ENCODE data around the gene R3HCC1L.

Gene R3HCC1L

GRCh38 chr10:98244141-98244540 is 109.7 kb downstream of the R3HCC1L start:
- Histone ChIP-seq H3F3A (ENCODE audit: low read depth) (no peaks in the 10 kb centered on the region), H3K9me3 (ENCODE audit: insufficient read depth, low read depth, low read length) (no peaks in the 10 kb centered on the region), H3K9me2 (replicated peaks; ENCODE audit: low read depth, low read length) (no peaks in the 10 kb centered on the region), H3K36me3 (ENCODE audit: insufficient read depth, low read length) (peaks cover 61% of the 10 kb centered on the region; the same call in 1 of the 2 replicates), H4K20me1 (ENCODE audit: insufficient read depth, low read length, poor library complexity, severe bottlenecking) (no peaks in the 10 kb centered on the region), H3K79me2 (ENCODE audit: insufficient read depth, low read length) (no peaks in the 10 kb centered on the region), H3K4me1 (ENCODE audit: insufficient read depth, low read length, poor library complexity, severe bottlenecking) (no peaks in the 10 kb centered on the region), H3K27me3 (ENCODE audit: insufficient read depth, low read length, poor library complexity, severe bottlenecking) (no peaks in the 10 kb centered on the region), H2AFZ (ENCODE audit: low read length) (no peak overlapping the region), H3K9ac (ENCODE audit: low read depth, low read length, poor library complexity, severe bottlenecking) (no peak overlapping the region), H3K4me3 (ENCODE audit: low read length, poor library complexity, severe bottlenecking) (no peak overlapping the region), H3K4me2 (ENCODE audit: low read depth, low read length, poor library complexity, severe bottlenecking) (no peak overlapping the region)
- TF ChIP-seq, protein P1, sequence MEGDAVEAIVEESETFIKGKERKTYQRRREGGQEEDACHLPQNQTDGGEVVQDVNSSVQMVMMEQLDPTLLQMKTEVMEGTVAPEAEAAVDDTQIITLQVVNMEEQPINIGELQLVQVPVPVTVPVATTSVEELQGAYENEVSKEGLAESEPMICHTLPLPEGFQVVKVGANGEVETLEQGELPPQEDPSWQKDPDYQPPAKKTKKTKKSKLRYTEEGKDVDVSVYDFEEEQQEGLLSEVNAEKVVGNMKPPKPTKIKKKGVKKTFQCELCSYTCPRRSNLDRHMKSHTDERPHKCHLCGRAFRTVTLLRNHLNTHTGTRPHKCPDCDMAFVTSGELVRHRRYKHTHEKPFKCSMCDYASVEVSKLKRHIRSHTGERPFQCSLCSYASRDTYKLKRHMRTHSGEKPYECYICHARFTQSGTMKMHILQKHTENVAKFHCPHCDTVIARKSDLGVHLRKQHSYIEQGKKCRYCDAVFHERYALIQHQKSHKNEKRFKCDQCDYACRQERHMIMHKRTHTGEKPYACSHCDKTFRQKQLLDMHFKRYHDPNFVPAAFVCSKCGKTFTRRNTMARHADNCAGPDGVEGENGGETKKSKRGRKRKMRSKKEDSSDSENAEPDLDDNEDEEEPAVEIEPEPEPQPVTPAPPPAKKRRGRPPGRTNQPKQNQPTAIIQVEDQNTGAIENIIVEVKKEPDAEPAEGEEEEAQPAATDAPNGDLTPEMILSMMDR (conservative IDR thresholded peaks at IDR 0.05; ENCODE audit: low read length) = no peak
- TF ChIP-seq EZH2phosphoT487 (IDR thresholded peaks at IDR 0.05; ENCODE audit: borderline replicate concordance) = no peak

- Histone ChIP-seq H3K4me1 (ENCODE audit: insufficient read depth, low read length, poor library complexity, severe bottlenecking) (no peaks in the 10 kb centered on the region), H3K9ac (ENCODE audit: low read depth, low read length, poor library complexity, severe bottlenecking) (no peak overlapping the region), H3K9me2 (replicated peaks; ENCODE audit: low read depth, low read length) (no peaks in the 10 kb centered on the region), H3F3A (ENCODE audit: low read depth) (no peaks in the 10 kb centered on the region), H3K27me3 (ENCODE audit: insufficient read depth, low read length, poor library complexity, severe bottlenecking) (no peaks in the 10 kb centered on the region), H3K79me2 (ENCODE audit: insufficient read depth, low read length) (no peaks in the 10 kb centered on the region), H4K20me1 (ENCODE audit: insufficient read depth, low read length, poor library complexity, severe bottlenecking) (no peaks in the 10 kb centered on the region), H3K4me2 (ENCODE audit: low read depth, low read length, poor library complexity, severe bottlenecking) (no peak overlapping the region), H3K36me3 (ENCODE audit: insufficient read depth, low read length) (peaks cover 57% of the 10 kb centered on the region; the same call in 1 of the 2 replicates), H3K4me3 (ENCODE audit: low read length, poor library complexity, severe bottlenecking) (no peak overlapping the region), H3K9me3 (ENCODE audit: insufficient read depth, low read depth, low read length) (no peaks in the 10 kb centered on the region), H2AFZ (ENCODE audit: low read length) (no peak overlapping the region)
- TF ChIP-seq EZH2phosphoT487 (IDR thresholded peaks at IDR 0.05; ENCODE audit: borderline replicate concordance) = no peak
- TF ChIP-seq, protein P1 (conservative IDR thresholded peaks at IDR 0.05; ENCODE audit: low read length) = no peak
These were observed 110.1 kb downstream of the R3HCC1L start for GRCh38 chr10:98244586-98244985.

DNA sequence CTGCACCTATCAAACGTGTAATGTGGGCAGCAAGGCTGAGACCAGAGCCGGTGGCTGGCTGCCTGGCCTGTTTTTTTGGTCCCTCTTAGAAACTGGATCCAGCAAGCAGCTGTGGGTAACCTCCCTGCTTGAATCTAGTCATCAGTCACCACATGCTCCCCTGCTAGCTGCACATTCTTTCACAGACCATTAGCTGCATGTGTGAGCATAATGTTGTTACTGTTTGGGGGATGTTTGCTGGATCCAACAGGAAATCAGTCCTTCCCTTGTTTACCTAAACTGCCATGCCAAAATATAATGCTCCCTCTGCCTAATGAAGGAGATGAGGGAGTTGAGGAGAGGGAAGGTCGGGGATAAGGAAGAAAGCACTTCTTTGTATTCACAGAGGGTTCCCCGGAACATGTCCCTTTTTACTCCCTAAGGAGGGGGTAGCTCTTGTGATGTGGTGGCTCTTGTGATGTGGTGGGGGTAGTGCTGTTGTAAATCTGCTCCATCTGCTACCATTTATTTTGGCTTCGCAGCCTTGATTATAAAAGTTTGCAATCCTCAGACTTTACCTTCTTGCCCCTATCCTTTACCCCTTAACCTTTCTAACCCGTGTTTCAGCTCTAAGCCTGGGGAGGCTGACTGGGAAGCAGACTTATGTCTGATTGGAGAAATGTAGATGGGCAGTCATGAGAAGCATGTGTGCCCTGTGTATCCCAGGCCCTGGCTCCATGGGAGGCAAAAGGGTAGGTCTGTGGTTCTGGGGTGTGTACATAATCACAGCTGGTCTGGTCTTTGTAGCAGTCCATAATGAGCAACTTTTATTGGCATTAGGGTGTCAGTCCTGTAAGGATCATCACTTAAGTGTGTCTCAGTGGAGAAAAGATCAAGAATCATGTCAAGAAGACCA is 112.7 kb downstream of the R3HCC1L start:
- peaks cover 52% of the 10 kb centered on the region; the same call in 1 of the 2 replicates for H3K36me3 ChIP-seq (ENCODE audit: insufficient read depth, low read length)
- no peaks in the 10 kb centered on the region for H3K27me3 ChIP-seq (ENCODE audit: insufficient read depth, low read length, poor library complexity, severe bottlenecking)
- no peak overlapping the region for H3K4me2 ChIP-seq (ENCODE audit: low read depth, low read length, poor library complexity, severe bottlenecking)
- H3K79me2 ChIP-seq (ENCODE audit: insufficient read depth, low read length) = no peaks in the 10 kb centered on the region
- H2AFZ ChIP-seq (ENCODE audit: low read length) = no peak overlapping the region
- H3F3A ChIP-seq (ENCODE audit: low read depth) = no peaks in the 10 kb centered on the region
- no peaks in the 10 kb centered on the region for H3K9me3 ChIP-seq (ENCODE audit: insufficient read depth, low read depth, low read length)
- H3K4me1 ChIP-seq (ENCODE audit: insufficient read depth, low read length, poor library complexity, severe bottlenecking) = no peaks in the 10 kb centered on the region
- H4K20me1 ChIP-seq (ENCODE audit: insufficient read depth, low read length, poor library complexity, severe bottlenecking) = no peaks in the 10 kb centered on the region
- no peak overlapping the region for H3K4me3 ChIP-seq (ENCODE audit: low read length, poor library complexity, severe bottlenecking)
- H3K9ac ChIP-seq (ENCODE audit: low read depth, low read length, poor library complexity, severe bottlenecking) = no peak overlapping the region
- no peaks in the 10 kb centered on the region for H3K9me2 ChIP-seq (replicated peaks; ENCODE audit: low read depth, low read length)
- TF ChIP-seq EZH2phosphoT487 (IDR thresholded peaks at IDR 0.05; ENCODE audit: borderline replicate concordance) = no peak
- TF ChIP-seq, protein P1 (conservative IDR thresholded peaks at IDR 0.05; ENCODE audit: low read length) = no peak
